H1 (cell line): ENCODE measurements around the gene DNAJC17. TPM values are rescaled to one million over a fixed set of nuclear protein-coding genes. Genes with fewer than 3 reads are reported as not detected.

ENCODE experiments used
- CHD7 ChIP-seq: fragments of 300-600 bp; sonication (generic); IDR thresholded peaks from 2 replicates; pipeline ENCODE4 v1.7.1; 2012; ENCODE audit warnings: low read length, moderate library complexity, mild to moderate bottlenecking, inconsistent platforms; ENCODE audit not compliant: insufficient replicate concordance
- PHF8 ChIP-seq: fragments of 200-600 bp; sonication (generic); conservative IDR thresholded peaks from 2 replicates; pipeline ENCODE4 v1.7.1; 2012; ENCODE audit warnings: low read depth, mild to moderate bottlenecking, inconsistent platforms, low read length, moderate library complexity
- polyA plus RNA-seq, 7 experiments: library from polyadenylated mRNA; depleted of rRNA in 3 of 7; stranded (reverse) in 5 of 7; unstranded in 2 of 7; fragments of >200 nt in 5 of 7; fragments of 200-250 nt in 2 of 7; gene quantifications; 1 replicate in 5 of 7; 2 replicates in 1 of 7; 4 replicates in 1 of 7; pipeline versions ENCODE4 v1.2.1 to v1.2.3, GENCODE V29; 2011 to 2013; ENCODE audit warnings: missing spikeins in 2 of 7, mixed read lengths in 2 of 7
- total RNA-seq: library from RNA; stranded (reverse); fragmentation: NEBNext Ultra II Directional; extraction: Animal tissue kit (Norgen Biotek cat#: 25700); gene quantifications from 2 replicates; pipeline ENCODE4 v1.2.1, GENCODE V29; 2021

The DNAJC17 gene
- total and polyA plus RNA-seq, 2 of the 8 experiments (the other 6 are each of a cell fraction or from before 2014, with no cell fraction given): 39.5 to 45.4 TPM

- TF ChIP-seq CHD7 (no peak), PHF8 (no peak)
These were observed 18.2 kb downstream of the DNAJC17 start (continued) for GRCh38 chr15:40789119-40789518.
